GM19467 (cell line): Measurements from ENCODE around the gene IDH3G.
"Not testable (repeated sequence)": the region's sequence is repeated elsewhere in the genome, so short reads cannot be mapped to it uniquely, and the experiment has no call there.

Experiments used
- ATAC-seq: cut with Tn5 transposase; IDR thresholded peaks from one replicate; pipeline ENCODE4 v1.9.1; 2021; ENCODE audit warnings: mild to moderate bottlenecking, moderate library complexity; ENCODE audit not compliant: unreplicated experiment

IDH3G gene

GRCh38 chrX:153763298-153763932 is 30.8 kb downstream of the IDH3G start:
- ATAC-seq: no peak

- ATAC-seq: no peak
Measured at GRCh38 chrX:153762626-153763173, 31.5 kb downstream of the IDH3G start.

- ATAC-seq: no peak
Measured at GRCh38 chrX:153761863-153762262, 32.3 kb downstream of the IDH3G start.

- no peak for ATAC-seq
Measured at GRCh38 chrX:153755136-153755535, 39.0 kb downstream of the IDH3G start.

- no peak for ATAC-seq
Measured at GRCh38 chrX:153750127-153750774, 43.9 kb downstream of the IDH3G start.

- not testable (repeated sequence) for ATAC-seq
Measured at GRCh38 chrX:153749017-153749416, 45.2 kb downstream of the IDH3G start.

GRCh38 chrX:153746991-153747390 is 47.2 kb downstream of the IDH3G start:
- ATAC-seq: not testable (repeated sequence)

- no peak for ATAC-seq
Measured at GRCh38 chrX:153746359-153746758, 47.8 kb downstream of the IDH3G start.

GRCh38 chrX:153745067-153745433 is 49.1 kb downstream of the IDH3G start:
- ATAC-seq: not testable (repeated sequence)

GRCh38 chrX:153744210-153745066 is 49.7 kb downstream of the IDH3G start:
- no peak for ATAC-seq

GRCh38 chrX:153743468-153744209 is 50.5 kb downstream of the IDH3G start:
- not testable (repeated sequence) for ATAC-seq

- not testable (repeated sequence) for ATAC-seq
Measured at GRCh38 chrX:153742796-153743467, 51.2 kb downstream of the IDH3G start.

- not testable (repeated sequence) for ATAC-seq
Measured at GRCh38 chrX:153742111-153742510, 52.1 kb downstream of the IDH3G start.

- ATAC-seq: no peak
Measured at GRCh38 chrX:153741446-153741845, 52.7 kb downstream of the IDH3G start.

GRCh38 chrX:153740631-153741222 is 53.4 kb downstream of the IDH3G start:
- ATAC-seq: no peak

GRCh38 chrX:153739754-153740486 is 54.3 kb downstream of the IDH3G start:
- no peak for ATAC-seq

GRCh38 chrX:153738056-153738605 is 56.0 kb downstream of the IDH3G start:
- no peak for ATAC-seq

- ATAC-seq: no peak
Measured at GRCh38 chrX:153736871-153737441, 57.2 kb downstream of the IDH3G start.
